Fibroblast of skin of left quadriceps (primary cell): ENCODE measurements around the gene MME.
"Not testable (repeated sequence)": the region's sequence is repeated elsewhere in the genome, so short reads cannot be mapped to it uniquely, and the experiment has no call there.

Source experiments
- DNase-seq, 2 experiments: peaks; one replicate each; pipeline ENCODE4 v3.0.0-alpha.2; 2013; ENCODE audit warnings: low read depth in 2 of 2

The MME gene

GRCh38 chr3:155084567-155084966 is 4.4 kb downstream of the MME start:
- DNase-seq, result no peak

DNA sequence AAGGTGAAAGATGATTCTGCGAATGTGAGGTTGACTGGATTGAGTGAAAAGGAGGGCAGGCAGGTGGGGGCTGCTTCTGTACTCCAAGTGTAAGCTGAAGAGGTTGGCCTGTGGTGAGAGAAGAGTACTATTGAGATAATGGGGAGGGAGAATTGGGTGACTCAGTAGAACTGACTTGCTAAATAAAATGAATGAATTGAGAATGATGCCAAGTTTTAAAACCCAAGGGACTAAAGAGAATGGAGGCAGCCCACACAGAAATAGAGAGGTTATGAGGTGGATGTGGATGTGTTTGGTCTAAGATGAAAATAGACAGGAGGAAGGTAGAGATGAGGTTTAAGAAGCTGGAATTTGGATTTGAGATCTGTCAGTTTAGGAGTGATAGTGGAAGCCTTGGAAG is 5.9 kb downstream of the MME start:
- DNase-seq, result no peak

GRCh38 chr3:155088706-155089345 is 8.7 kb downstream of the MME start:
- DNase-seq, result no peak

- no peak for DNase-seq
These were observed 9.4 kb downstream of the MME start for GRCh38 chr3:155089495-155089894.

DNA sequence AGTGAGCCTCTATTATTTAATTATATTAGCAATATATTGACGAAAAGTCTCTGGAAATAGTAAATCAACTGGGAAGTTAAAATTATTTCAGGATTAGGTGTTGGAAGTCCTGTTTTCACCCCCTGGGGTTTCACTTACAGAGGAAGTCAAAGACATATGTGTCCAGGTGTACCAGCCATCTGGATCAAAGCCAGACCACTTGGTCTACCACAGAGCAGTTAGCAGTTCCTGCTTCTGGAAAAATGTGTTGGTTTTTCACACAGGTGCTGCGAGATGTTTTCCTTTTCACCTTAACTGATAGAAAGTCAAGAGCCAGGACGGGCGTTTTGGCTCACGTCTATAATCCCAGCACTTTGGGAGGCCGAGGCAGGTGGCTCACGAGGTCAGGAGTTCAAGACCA is 13.1 kb downstream of the MME start:
- DNase-seq, result no peak

DNA sequence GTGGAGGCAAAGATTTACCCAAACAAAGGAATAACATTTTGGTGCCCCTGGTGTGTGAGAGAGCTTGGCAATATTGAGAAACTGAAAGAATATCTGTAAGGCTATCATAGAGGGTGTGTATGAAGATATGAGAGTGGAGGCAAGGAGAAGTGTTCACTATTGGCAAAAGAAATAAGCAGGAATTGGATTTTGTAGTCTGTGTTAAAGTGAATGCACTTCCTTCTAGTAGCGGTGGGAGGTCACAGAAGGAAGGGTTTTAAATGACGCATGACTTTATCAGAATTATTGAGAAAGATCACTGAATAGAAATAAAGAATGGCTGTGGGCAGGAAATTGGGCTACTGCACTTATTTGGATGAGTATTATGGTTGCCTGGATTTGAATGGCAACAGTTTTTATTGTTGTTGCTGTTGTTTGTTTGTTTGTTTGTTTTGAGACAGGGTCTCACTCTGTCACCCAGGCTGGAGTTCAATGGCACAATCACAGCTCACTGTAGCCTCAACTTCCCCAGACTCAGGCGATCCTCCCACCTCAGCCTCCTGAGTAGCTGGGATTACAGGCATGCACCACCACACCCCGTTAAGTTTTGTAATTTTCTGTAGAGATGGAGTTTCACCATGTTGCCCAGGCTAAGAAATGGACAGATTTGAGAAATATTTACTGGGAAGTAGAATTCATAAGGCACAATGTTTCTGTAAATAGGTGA is 16.3 kb downstream of the MME start:
- no peak for DNase-seq

DNA sequence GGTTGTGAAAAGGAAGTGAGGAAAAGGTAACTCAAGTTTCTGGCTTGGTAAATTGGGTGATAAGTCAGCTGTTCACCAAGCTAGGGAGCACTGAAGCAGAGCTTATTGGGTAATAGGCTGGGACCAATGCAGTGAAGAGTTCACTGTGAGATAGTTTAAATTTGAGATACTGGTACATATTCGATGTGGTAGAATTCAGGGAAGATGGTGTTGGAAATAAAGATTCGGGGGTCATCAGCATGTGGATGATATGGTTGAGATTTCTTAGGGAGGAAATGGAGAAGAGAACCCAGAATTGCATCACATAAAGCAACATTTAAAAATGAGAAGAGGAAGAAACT is 16.9 kb downstream of the MME start:
- no peak for DNase-seq

- peak in 1 of 2 experiments; percentile 52 for DNase-seq
These were observed 21.3 kb downstream of the MME start for GRCh38 chr3:155101398-155101797.

DNA sequence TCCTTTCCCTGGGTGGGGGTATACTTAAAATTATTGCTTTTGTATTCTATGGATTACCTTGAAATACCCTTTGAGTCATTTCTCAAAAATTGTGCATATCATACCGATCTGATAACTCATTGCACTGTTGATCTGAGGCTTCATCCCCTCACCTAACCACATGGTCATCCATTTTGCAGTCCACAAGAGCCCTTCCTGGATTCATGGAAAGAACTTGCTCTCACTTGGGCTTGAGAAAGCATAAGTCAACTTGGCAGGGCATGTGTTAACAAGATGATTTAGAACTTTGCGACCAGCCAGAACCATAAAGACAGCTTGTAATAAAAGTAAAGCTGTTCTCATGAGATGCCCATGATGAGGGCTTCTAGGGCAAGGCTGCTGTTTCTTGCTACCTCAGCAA is 22.2 kb downstream of the MME start:
- DNase-seq, result peak; percentile 73 to 76

GRCh38 chr3:155103686-155104085 is 23.6 kb downstream of the MME start:
- DNase-seq, result no peak

GRCh38 chr3:155106119-155106518 is 26.0 kb downstream of the MME start:
- peak in 1 of 2 experiments; percentile 24 for DNase-seq

DNA sequence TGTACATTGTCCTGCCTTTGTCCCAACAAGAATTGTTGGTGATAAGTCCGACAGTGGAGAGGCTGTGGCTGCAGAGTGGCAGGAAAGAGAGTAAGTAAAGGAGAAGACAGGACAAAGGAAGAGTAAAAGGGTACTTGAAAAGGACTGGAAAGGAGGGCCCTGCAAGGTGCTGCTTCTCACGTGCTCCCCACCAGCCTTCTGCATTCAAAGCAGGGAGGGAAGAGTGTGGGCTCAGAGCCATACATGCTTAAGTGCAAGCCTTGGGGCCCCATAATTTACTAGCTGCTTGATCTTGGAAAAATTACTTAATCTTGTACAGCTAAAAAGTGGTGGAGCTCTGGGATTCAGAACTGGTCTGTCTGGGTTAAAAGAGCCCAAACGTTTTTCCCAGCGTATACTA is 29.9 kb downstream of the MME start:
- no peak for DNase-seq

DNA sequence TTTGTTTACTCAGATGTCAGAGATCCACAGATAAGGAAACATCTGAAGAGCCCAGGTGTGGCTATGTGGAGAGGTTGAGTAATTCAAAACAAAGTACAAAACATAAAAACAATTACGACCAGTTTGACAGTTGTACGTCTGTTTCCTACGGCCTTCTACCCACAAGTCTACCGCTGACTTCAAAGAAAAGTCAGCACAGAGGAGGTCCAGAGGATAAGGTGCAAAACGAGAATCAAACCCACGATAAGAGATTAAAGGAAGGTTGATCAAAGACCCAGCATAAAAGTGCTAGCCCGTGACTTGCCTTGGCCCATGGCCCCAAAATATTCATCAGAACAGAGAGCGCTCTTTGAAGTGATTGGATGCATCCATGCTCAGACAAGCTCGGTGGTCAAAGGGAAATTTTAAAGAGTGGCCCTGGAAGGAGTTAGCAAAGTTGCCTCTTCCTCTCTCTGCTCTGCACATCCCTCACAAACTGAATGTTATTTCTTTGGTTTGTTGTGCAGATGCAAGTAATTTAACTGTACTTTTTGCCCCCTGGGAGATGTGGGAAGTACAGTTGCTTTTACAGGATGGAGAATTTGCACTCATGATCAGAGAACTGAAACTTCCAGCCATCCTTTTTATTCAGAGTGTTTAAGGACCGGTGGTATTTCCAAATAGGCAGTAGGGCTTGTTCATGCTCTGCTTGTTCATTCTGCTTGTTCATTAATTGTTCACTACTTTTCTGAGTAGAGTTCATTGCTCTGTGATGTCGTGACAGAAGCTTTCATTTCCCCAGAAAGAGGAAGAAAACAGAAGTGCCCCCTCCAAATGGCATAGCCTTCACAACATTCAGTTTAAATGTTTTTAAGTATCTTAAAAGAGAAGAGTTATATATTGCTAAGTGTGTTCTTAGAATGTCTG is 31.1 kb downstream of the MME start:
- no peak for DNase-seq

- no peak for DNase-seq
These were observed 31.9 kb downstream of the MME start for GRCh38 chr3:155111971-155112370.

DNA sequence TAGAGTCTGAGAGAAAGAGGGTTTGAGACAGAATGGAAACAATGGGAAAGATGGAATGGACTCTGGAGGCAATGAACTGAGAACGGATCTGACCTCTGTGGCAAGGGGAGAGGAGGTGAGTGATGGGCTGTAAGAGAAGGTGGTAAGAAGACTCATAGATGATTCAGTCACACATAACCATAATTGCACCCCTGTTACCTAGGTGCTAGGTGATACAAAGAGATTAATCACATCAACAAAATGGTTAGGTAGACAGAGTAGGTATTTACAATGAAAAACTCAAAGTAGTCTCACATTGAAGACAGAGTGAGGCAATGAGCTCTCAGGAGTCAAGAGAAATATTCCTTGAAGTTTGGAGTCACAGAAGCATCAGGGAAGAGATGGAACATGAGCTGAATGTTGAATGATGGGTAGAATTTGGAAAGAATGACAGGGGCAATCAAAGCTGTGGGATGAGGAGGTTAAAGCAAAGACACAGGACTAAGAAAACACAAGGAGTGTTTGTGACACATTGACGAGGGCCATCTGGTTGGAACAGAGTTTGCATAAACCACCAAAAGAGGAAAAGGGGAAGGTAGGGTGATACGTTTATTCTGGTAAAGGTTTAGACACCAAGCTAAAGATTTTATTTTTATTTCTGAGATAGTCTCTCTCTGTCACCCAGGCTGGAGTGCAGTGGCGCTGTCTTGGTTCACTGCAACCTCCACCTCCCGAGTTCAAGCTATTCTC is 32.7 kb downstream of the MME start:
- no peak for DNase-seq

DNA sequence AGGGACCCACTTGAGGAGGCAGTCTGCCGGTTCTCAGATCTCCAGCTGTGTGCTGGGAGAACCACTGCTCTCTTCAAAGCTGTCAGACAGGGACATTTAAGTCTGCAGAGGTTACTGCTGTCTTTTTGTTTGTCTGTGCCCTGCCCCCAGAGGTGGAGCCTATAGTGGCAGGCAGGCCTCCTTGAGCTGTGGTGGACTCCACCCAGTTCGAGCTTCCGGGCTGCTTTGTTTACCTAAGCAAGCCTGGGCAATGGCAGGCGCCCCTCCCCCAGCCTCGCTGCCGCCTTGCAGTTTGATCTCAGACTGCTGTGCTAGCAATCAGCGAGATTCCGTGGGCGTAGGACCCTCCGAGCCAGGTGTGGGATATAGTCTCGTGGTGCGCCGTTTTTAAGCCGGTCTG is 44.6 kb downstream of the MME start:
- DNase-seq, result not testable (repeated sequence)

GRCh38 chr3:155129396-155129795 is 49.3 kb downstream of the MME start:
- no peak for DNase-seq

GRCh38 chr3:155130001-155130400 is 49.9 kb downstream of the MME start:
- DNase-seq, result no peak

GRCh38 chr3:155131104-155131503 is 51.0 kb downstream of the MME start:
- no peak for DNase-seq

DNA sequence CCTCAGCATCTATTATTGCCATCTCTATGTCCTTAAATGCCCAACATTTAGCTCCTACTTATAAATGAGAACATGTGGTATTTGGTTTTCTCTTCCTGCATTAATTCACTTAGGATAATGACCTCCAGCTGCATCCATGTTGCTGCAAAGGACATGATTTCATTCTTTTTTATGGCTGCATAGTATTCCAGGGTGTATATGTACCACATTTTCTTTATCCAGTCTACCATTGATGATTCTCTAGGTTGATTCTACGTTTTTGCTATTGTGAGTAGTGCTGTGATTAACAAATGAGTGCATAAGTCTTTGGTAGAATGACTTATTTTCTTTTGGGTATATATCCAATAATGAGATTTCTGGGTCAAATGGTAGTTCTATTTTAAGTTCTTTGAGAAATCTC is 54.2 kb downstream of the MME start:
- not testable (repeated sequence) for DNase-seq

- no peak for DNase-seq
These were observed 54.9 kb downstream of the MME start for GRCh38 chr3:155135003-155135402.

DNA sequence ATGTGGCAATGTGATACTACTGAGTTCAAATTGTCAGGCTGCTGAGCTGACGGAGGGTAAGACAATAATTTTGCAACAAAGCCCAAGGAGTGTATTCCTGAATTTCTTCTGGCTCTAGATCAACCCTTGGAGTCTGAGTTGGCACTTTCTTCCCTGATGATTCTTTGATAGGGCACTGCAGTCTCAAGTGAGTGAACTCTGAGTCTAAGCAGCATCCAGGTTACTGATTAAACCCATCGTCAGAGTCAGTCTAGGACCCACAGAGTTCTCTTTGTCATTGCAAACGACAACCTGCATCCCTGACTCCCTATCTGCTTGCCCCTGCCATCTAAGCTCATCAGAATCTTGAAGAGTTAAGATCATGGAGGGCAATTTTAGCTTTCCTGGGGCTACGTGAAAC is 58.6 kb downstream of the MME start:
- no peak for DNase-seq
